Endothelial cell of umbilical vein (primary cell): ENCODE results near the gene GPD1L.

Source experiments
- CTCF ChIP-seq, 2 donors: IDR thresholded peaks; 1 replicate in 1 of 2; 2 replicates in 1 of 2; pipeline ENCODE4 v1.5.1; 2011; ENCODE audit warnings: low read length in 2 of 2, mild to moderate bottlenecking in 2 of 2, moderate library complexity in 2 of 2, control low read depth in 1 of 2, inconsistent platforms in 1 of 2, low read depth in 1 of 2; ENCODE audit not compliant: insufficient read depth in 1 of 2; ENCODE audit errors: extremely low read depth in 1 of 2
- EZH2 ChIP-seq: IDR thresholded peaks from 2 replicates; pipeline ENCODE4 v1.6.1; 2012; ENCODE audit warnings: borderline replicate concordance, low read depth, mild to moderate bottlenecking, moderate library complexity, low read length, inconsistent platforms; ENCODE audit not compliant: severe bottlenecking
- FOS ChIP-seq: IDR thresholded peaks from 2 replicates; pipeline ENCODE4 v1.6.1; 2011; ENCODE audit warnings: mild to moderate bottlenecking, low read length, moderate library complexity, borderline replicate concordance; ENCODE audit not compliant: insufficient read depth
- GATA2 ChIP-seq: IDR thresholded peaks from 2 replicates; pipeline ENCODE4 v1.7.0; 2011; ENCODE audit warnings: low read depth, mild to moderate bottlenecking, moderate library complexity, mixed read lengths, low read length; ENCODE audit not compliant: insufficient read length, insufficient read depth
- MYC ChIP-seq: IDR thresholded peaks from one replicate; pipeline ENCODE4 v1.6.1; 2011; ENCODE audit warnings: mild to moderate bottlenecking, low read depth, low read length
- POLR2A ChIP-seq: IDR thresholded peaks from 2 replicates; pipeline ENCODE4 v1.6.1; 2012; ENCODE audit warnings: low read depth, mild to moderate bottlenecking, control low read depth, low read length
- POLR2AphosphoS5 ChIP-seq: IDR thresholded peaks from 2 replicates; pipeline ENCODE4 v1.6.1; 2012; ENCODE audit warnings: low read depth, mild to moderate bottlenecking, control low read depth, low read length, moderate library complexity; ENCODE audit not compliant: insufficient read depth

GRCh38 chr3:32062950-32063582 lies 43.4 kb upstream of the GPD1L start:
- TF ChIP-seq CTCF (IDR thresholded peaks at IDR 0.05; ENCODE audit: extremely low read depth in 1 of 2, insufficient read depth in 1 of 2, low read depth in 1 of 2, low read length in 2 of 2) (no peak), MYC (no peak), POLR2A (no peak), POLR2AphosphoS5 (no peak), FOS (no peak), GATA2 (no peak), EZH2 (no peak)
